Fibroblast of pulmonary artery (primary cell): Measurements from ENCODE around the gene PNMA8A.

Experiments
- DNase-seq: peaks from one replicate; pipeline ENCODE4 v3.0.0-alpha.2; 2010; ENCODE audit warnings: low read depth
- H3K4me3 ChIP-seq: replicated peaks from 2 replicates; pipeline ENCODE4 v1.5.1; 2011; ENCODE audit warnings: low read depth, mild to moderate bottlenecking, control low read depth, low read length, moderate library complexity
- CTCF ChIP-seq: IDR thresholded peaks from 2 replicates; pipeline ENCODE4 v1.5.1; 2011; ENCODE audit warnings: mild to moderate bottlenecking, control low read depth, low read length, inconsistent platforms; ENCODE audit errors: missing control alignments

The PNMA8A gene

GRCh38 chr19:46422344-46422743, 49.0 kb downstream of the PNMA8A start:
- H3K4me3 ChIP-seq = no peak overlapping the region
- DNase-seq = no peak
- no peak for TF ChIP-seq CTCF

- TF ChIP-seq CTCF = no peak
- H3K4me3 ChIP-seq = no peak overlapping the region
- no peak for DNase-seq
Measured at GRCh38 chr19:46420056-46420455, 51.3 kb downstream of the PNMA8A start.
